Measurements from ENCODE around the gene CST2.
"Not testable (repeated sequence)": the region's sequence is repeated elsewhere in the genome, so short reads cannot be mapped to it uniquely, and the experiment has no call there.

CST2 gene

DNA sequence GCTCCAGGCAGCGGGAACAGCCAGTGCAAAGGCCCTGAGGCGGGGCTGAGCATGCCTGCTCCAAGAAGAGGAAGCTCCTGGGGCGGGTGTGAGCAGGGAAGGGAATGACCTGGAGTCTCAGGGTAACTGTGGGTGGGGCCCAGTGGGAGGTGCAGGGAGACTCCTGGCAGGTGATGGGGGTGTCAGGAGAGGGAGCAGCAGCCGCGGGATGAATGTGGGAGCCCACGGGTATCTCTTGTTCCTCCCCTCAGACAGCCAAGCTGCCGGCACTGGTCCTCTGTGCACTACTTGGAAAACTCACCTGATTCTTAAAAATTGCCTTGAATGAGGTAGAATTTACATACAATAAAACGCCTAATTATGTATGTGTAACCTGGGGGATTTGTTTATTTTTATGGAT, 49.1 kb downstream of the CST2 start:
- H3K9me3 Mint-ChIP-seq; H3K4me3 Mint-ChIP-seq; H3K27me3 Mint-ChIP-seq; H3K36me3 Mint-ChIP-seq (ENCODE audit: low read depth); H3K4me1 Mint-ChIP-seq (ENCODE audit: low read depth); H3K27ac Mint-ChIP-seq: not testable (repeated sequence)

DNA sequence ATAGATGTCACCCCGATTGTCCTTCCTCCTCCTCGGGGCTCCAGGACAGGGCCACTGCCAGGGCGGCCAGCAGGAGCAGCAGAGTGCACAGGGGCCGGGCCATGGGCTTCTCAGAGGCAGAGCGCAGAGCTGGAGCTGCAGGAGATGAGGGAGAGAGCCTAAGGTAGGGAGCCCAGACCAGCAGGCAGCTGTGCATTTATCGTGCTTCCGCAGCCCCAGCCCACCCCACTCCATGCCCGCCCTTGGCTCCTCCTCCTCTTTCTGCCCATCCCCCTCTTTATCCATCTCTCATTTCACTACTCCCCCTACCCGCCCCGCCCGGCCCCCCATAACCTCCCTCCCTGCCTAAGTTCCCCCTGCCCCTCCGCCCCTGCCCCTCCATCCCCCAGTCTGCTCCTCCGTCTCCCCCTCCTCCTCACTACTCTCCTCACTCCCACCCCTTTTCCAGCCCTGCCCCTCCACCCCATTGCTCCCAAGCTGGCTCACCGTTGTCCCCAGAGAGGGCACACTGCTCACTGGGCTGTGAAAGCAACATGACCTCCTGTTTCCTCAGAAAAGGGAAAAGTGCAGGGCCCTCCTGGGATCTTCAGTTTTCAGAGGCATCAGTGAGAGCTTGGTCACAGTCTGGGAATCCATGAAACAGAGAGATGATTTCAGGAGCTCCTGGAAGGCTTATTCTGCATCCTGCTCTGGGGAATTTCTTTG, 50.3 kb downstream of the CST2 start:
- no peaks in the 10 kb centered on the region for H3K9me3 Mint-ChIP-seq
- H3K27ac Mint-ChIP-seq, result no peak overlapping the region
- H3K27me3 Mint-ChIP-seq, result peaks cover 3% of the 10 kb centered on the region
- H3K4me3 Mint-ChIP-seq, result no peak overlapping the region
- H3K36me3 Mint-ChIP-seq (ENCODE audit: low read depth), result no peaks in the 10 kb centered on the region
- H3K4me1 Mint-ChIP-seq (ENCODE audit: low read depth), result no peaks in the 10 kb centered on the region

DNA sequence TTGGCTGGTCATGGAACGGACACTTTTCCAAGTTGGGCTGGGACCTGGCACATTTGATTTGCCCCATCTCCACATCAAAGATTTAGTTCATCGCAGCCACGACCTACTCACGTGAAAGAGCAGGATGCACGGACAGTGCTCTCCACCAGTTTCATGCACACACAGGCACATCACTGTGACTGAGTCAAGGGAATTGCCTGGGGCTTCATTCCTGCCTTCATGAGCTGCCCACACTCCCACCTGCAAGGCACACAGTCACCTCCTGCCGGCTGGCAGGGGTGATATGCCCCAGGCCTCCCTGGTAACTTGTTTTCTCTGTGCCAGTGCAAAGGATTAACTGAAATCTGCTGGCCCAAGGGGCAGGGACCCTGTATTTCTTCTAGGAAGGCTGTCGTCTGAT, 52.4 kb downstream of the CST2 start:
- Mint-ChIP-seq H3K4me1 (ENCODE audit: low read depth) (no peaks in the 10 kb centered on the region), H3K9me3 (no peaks in the 10 kb centered on the region), H3K27me3 (peaks cover 1% of the 10 kb centered on the region), H3K36me3 (ENCODE audit: low read depth) (no peaks in the 10 kb centered on the region), H3K4me3 (no peak overlapping the region), H3K27ac (no peak overlapping the region)
